K562 (cell line): ENCODE results near the gene TMEM53.

ENCODE experiments used
- CBX8 ChIP-seq: fragments of 200-600 bp; sonication (generic); IDR thresholded peaks from 2 replicates; pipeline ENCODE4 v1.6.1; 2012; ENCODE audit warnings: borderline replicate concordance, mixed run types, low read depth, mild to moderate bottlenecking, moderate library complexity, mixed read lengths, low read length, control low read depth, inconsistent platforms; ENCODE audit not compliant: poor library complexity, severe bottlenecking; ENCODE audit errors: extremely low read depth
- ESRRA ChIP-seq: fragments of 450-650 bp; IDR thresholded peaks from 2 replicates; pipeline ENCODE4 v1.6.1; 2014; ENCODE audit warnings: low read depth, mild to moderate bottlenecking, moderate library complexity, borderline replicate concordance
- FOS ChIP-seq: IDR thresholded peaks from 3 replicates; pipeline ENCODE4 v1.6.1; 2011; ENCODE audit not compliant: insufficient read length; ENCODE audit errors: extremely low read depth
- JUNB ChIP-seq: fragments of 450-650 bp; formaldehyde crosslinking; conservative IDR thresholded peaks from 2 replicates; pipeline ENCODE4 v1.4.0; 2020; ENCODE audit warnings: mild to moderate bottlenecking
- NR3C1 ChIP-seq: sonication (generic); formaldehyde crosslinking; IDR thresholded peaks from 2 replicates; pipeline ENCODE4 v1.8.1; 2022; ENCODE audit warnings: missing genetic modification reagents
- RERE ChIP-seq: sonication (generic); formaldehyde crosslinking; IDR thresholded peaks from 2 replicates; pipeline ENCODE4 v1.8.0; 2023; ENCODE audit warnings: missing genetic modification reagents, mild to moderate bottlenecking, borderline replicate concordance
- RFX5 ChIP-seq: IDR thresholded peaks from 2 replicates; pipeline ENCODE4 v1.6.1; 2011; ENCODE audit warnings: low read depth, mild to moderate bottlenecking, improper control_type of control experiment, low read length
- SIN3B ChIP-seq: fragments of 450-650 bp; IDR thresholded peaks from 2 replicates; pipeline ENCODE4 v1.6.1; 2017; ENCODE audit warnings: low read depth, mild to moderate bottlenecking, moderate library complexity
- TF ChIP-seq, protein P1 (sequence below), 3 experiments: IDR thresholded peaks in 2 of 3; conservative IDR thresholded peaks in 1 of 3; 2 replicates each; pipeline ENCODE4 v1.5.1; 2011 to 2012; ENCODE audit warnings: low read length in 3 of 3, mild to moderate bottlenecking in 3 of 3, control low read depth in 2 of 3, improper control_type of control experiment in 1 of 3, inconsistent platforms in 1 of 3, low read depth in 1 of 3, mixed read lengths in 1 of 3, moderate library complexity in 1 of 3; ENCODE audit not compliant: insufficient read depth in 2 of 3

DNA sequence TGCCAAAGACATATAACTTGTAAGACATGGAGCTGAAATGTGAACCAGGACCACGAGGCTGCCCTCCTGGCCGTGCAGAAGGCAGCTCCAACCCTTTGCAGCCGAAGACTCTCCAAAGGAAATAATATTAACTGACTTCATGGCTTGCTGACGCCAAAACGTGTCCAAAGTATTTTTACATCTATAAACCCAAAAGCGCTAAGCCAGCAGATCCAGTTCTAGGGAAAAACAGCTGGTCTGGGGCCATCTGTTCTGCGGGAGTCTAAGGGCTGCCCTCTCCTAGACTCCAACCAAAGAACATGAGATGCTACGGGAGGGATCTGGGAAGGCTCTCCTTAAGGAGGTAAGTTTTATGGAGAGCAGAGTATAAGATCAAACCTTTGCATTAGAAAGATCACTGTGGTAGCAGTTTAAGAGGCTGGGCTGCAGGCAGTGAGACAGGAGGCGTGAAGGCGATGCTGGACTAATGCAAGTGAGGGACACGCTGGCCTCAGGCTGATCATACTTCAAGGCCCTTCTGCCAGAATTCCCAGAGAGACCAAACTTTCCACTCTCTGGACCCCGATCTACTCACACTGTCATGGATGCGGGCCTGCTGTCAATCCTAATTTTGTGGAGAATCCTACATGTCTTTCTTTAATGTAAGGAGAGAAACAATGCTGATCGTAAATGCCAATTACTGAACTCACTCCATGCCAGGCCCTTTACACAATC lies 1.2 kb downstream of the TMEM53 start:
- TF ChIP-seq, protein P1, sequence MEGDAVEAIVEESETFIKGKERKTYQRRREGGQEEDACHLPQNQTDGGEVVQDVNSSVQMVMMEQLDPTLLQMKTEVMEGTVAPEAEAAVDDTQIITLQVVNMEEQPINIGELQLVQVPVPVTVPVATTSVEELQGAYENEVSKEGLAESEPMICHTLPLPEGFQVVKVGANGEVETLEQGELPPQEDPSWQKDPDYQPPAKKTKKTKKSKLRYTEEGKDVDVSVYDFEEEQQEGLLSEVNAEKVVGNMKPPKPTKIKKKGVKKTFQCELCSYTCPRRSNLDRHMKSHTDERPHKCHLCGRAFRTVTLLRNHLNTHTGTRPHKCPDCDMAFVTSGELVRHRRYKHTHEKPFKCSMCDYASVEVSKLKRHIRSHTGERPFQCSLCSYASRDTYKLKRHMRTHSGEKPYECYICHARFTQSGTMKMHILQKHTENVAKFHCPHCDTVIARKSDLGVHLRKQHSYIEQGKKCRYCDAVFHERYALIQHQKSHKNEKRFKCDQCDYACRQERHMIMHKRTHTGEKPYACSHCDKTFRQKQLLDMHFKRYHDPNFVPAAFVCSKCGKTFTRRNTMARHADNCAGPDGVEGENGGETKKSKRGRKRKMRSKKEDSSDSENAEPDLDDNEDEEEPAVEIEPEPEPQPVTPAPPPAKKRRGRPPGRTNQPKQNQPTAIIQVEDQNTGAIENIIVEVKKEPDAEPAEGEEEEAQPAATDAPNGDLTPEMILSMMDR (IDR thresholded peaks at IDR 0.05 in 2 of 3, conservative IDR thresholded peaks at IDR 0.05 in 1 of 3; ENCODE audit: insufficient read depth in 2 of 3, low read depth in 1 of 3, low read length in 3 of 3) = no peak
- TF ChIP-seq JUNB (CRISPR knock-in tag) (no peak), SIN3B (no peak), RERE (no peak; the same call in 1 of the 2 replicates), CBX8 (no peak), ESRRA (no peak), FOS (no peak), RFX5 (no peak), NR3C1 (CRISPR knock-in tag) (no peak)
